IPS-NIHi11 (cell line): ENCODE measurements around the gene CRACDL.

Experiments used
- DNase-seq: peaks from one replicate; pipeline ENCODE4 v3.0.0; 2012; ENCODE audit warnings: mixed read lengths, low spot score

CRACDL gene

GRCh38 chr2:98803405-98804264, 132.4 kb downstream of the CRACDL start:
- no peak for DNase-seq

- no peak for DNase-seq
Measured at GRCh38 chr2:98802344-98802743, 133.7 kb downstream of the CRACDL start.

GRCh38 chr2:98801921-98802321, 134.1 kb downstream of the CRACDL start:
- DNase-seq, result no peak

DNA sequence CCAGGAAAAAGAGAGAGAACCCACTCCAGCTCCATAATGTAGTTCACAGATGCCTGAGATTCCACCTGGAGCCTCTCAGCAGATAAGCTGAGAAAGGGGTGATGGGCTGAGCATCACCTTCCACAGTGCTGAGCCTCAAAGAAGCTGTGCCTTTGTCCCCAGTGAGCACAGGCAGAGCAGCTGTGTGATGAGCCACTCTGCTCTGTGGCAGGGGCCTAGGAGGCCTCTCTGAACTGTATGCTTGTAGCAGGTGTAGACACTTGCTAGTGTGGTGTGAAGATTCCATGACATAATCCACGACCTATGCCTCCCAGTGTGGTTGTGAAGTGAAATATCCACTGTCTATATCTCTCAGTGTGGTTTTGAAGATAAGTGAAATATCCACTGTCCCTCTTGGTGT, 134.7 kb downstream of the CRACDL start:
- DNase-seq, result no peak

- no peak for DNase-seq
Measured at GRCh38 chr2:98800330-98801064, 135.5 kb downstream of the CRACDL start.

DNA sequence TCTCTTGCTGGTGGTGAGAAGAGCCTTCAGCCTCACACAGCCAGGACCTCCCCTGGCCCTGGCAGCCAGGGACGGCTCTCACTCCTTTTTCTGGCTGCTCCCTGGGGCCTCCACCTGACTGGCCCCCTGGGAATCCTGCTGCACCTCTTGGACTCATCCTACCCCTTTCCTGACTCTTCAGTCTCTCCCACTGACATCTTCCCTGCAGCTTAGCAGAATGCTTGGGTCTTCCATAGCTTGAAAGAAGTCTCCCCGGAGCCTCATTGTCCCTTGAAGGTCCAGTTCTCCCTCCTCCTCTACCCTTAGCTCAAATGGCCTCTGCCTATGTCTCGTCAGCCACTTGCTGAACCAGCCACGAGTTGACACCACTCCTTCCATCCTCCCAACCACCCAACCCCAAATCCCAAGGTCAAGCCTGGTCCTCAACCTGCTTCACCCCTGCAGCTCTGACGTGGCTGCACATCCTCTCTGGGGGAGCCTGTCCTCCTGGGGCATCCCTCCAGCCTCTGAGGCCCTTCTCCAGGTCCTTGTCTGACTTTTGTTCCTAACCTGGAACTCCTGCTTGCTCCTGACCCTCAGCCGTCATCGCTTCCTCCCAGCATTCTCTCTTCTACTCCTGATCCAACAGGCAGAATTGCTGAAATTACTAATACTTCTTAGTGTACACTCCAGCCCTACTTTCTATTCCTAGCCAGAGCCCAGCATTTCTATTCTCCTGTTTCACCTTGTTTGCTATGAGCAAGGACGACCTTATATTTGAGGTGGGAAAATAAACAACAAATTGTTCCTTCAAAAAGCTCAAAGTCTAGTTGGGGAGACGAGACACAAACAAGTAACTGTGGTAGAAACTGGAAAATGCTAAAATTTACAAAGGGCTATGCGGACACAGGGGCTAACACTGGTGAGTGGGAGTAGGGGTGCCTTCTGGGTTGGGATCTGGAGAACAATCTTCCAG, 136.4 kb downstream of the CRACDL start:
- DNase-seq, result no peak

- DNase-seq, result no peak
Measured at GRCh38 chr2:98796775-98797544, 139.1 kb downstream of the CRACDL start.

GRCh38 chr2:98795891-98796676, 139.9 kb downstream of the CRACDL start:
- no peak for DNase-seq

- no peak for DNase-seq
Measured at GRCh38 chr2:98793897-98794830, 141.9 kb downstream of the CRACDL start.

GRCh38 chr2:98793275-98793674, 142.8 kb downstream of the CRACDL start:
- DNase-seq, result no peak

- DNase-seq, result no peak
Measured at GRCh38 chr2:98790221-98790620, 145.8 kb downstream of the CRACDL start.

DNA sequence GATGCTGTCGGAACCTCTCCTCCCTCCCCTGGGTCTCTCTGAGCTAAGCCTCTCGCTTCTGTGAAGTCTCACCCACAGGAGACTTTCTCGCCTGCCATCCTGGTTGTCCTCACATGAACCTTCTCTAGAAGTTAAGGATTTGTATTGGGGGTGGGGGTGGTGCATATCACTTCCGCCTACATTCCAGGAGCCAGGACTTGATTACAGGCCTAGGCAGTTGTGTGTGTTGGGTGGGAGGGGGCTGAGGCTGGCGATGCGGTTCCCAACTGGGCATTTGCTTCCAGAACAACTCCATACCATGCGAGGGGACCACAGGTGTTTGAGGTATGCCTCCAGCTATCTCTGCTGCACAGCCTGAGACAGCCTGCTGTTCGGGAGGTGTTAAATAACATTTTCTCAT, 148.3 kb downstream of the CRACDL start:
- no peak for DNase-seq

- DNase-seq, result no peak
Measured at GRCh38 chr2:98786179-98786578, 149.8 kb downstream of the CRACDL start.

DNA sequence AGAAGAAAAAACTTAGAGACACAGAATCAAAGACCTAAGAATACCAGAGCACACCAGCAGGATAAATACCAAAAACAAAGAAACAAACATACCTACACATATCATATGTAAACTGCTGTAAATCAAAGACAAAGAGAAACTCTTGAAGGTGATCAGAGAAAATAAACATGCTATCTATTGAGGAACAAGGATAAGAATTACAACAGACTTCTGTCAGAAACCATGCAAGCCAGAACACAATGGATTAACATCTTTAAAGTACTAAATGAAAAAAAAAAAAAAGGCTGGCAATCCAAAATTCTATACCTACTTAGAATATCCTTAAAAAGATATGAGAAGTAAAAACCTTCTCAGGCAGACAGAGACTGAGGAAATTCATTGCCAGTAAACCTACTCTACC, 153.5 kb downstream of the CRACDL start:
- no peak for DNase-seq

DNA sequence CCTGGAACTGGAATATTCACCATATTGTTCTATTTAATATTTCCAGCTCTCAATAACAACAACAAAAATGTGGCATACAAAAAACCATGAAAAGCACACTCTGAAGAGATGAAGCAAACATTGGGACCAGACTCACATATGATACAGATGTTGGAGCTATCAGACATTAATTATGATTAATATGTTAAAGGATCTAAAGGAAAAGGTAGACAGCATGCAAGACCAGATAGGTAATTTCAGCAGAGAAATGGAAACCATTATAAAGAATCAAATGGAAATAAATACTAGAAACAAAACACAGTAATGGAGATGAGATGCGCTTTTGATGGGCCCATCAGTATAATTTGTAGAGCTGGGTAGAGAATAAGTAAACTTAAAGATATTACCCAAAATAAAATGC, 154.2 kb downstream of the CRACDL start:
- no peak for DNase-seq

DNA sequence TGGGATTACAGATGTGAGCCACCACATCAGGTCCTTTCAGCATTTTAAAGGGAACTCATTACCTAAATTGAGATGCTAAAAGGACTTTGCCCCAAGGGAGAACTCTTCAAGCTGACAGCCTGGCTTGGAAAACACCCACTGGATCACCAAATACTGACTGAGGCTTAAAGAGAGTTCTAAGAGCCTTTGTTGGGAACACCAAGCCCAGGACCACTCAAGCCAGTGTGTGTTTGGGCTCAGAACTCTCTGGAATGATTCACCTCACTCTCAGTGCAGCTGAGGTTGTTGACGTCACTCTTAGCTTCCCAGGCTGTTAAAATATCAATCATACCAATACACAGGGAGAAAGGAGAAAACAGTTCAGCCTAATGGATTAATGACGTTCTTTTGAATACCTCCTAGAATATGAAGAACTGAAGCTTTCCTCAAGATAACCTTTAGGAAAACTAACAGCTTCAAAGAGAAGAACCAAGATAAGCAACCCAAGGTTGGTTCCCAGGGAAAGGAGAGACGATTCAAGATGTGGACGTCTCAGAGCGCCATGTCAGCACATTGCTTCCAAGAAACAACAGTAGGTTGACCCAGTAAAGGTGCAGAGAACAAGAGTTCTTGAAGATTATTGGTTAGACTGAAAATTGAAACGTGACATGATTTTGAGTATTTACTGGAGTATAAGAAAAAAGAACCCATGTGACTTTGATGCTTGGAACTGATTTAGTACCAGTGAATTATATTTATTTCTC, 157.1 kb downstream of the CRACDL start:
- DNase-seq, result no peak

GRCh38 chr2:98778151-98778550, 157.9 kb downstream of the CRACDL start:
- DNase-seq, result no peak

- no peak for DNase-seq
Measured at GRCh38 chr2:98777710-98778109, 158.3 kb downstream of the CRACDL start.

DNA sequence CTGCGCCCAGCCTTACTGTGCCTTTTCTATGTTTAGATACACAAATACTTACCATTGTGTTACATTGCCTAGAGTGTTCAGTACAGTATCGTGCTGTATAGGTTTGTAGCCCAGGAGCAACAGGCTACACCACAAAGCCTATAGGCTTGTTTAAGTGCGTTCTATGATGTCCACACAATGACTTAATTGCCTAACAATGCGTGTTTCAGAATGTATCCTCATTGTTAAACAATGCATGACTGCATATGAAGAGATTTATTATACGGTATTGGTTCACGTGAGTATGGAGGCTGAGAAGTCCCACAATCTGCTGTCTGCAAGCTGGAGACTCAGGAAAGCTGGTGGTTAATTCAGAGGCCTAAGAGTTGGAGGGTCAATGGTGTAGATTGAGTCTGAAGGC, 158.9 kb downstream of the CRACDL start:
- DNase-seq, result no peak
